ENCODE measurements around the gene ADCY7. TPM values are rescaled to one million over a fixed set of nuclear protein-coding genes. Genes with fewer than 3 reads are reported as not detected.
"Not testable (repeated sequence)": the region's sequence is repeated elsewhere in the genome, so short reads cannot be mapped to it uniquely, and the experiment has no call there.

The ADCY7 gene
- total RNA-seq, 1 experiment from 2014 or later = 53.7 TPM

DNA sequence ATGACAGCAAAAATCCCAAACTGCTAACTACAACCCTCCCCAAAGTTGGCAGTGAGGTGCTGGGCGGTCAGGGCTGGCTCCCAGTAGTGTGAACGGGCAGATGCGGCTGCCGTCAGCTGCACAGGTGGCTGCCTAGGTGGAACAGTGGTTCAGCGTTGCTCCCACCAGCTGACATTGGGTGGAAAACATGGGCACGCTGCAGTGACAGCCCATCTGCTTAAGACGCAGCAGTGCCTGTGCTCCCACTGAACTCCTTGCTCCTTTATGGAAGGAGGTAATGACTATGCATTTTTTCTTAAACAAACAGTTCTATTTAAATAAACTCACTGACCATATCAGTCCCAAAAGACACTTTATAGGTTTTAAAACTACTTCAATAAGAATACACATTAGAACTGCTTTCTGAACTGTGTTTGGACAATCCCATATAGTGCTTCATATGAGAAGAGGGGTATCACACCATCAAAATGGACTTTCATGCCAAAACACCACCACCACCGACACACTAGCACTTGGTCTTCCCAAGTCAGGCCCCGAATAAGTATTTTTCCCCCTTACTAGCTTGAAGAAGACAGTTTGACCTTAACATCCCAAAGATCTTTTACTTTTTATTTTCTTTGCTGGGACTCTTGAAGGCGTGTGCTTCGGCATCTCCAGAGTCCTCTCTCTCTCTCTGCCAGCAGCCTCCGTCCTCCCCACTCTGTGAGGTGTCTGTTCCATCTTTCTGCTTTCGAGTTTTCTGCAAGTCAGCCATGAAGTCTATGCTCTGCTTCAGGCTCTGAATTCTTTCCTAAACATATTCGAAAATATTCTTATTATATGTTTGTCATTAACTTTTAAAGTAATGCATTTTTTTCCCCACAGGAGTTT lies 68.0 kb downstream of the ADCY7 start:
- DNase-seq (ENCODE audit: low read depth) = no peak

DNA sequence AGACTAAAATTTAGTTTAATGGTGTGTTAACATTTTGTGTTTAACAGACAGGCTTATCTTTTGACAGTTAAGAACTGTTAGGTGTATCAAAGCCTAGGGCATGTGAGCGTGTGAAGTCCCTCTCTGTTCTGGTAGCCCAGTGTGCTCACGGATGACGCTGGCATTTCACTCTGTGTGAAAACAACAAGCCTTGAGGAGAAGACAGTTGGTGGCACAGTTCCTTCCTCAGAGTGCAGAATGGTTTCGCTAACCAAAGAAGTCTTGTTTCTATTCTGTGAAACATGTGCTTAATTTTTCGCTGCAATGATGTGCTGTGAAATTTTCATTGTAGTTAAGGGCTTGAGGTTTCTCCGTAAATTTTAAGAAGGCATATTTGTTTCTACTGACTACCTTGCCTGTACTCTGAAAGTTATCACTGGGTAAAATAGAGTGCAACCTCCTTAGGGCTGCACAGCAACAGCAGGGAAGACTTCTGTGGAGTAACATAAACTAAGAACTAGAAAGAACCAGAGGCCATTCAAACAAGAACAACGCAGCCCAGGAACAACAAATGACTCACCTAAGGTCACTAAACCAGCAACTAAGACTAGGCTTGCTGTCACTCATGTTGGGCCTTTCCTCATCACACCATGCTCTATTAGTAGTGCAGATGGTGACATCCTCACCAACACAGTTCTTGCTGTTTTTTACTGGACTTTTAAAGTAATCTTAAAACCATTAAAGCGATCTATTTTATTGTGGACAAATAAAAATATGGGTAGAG lies 69.0 kb downstream of the ADCY7 start:
- DNase-seq (ENCODE audit: low read depth) = no peak

DNA sequence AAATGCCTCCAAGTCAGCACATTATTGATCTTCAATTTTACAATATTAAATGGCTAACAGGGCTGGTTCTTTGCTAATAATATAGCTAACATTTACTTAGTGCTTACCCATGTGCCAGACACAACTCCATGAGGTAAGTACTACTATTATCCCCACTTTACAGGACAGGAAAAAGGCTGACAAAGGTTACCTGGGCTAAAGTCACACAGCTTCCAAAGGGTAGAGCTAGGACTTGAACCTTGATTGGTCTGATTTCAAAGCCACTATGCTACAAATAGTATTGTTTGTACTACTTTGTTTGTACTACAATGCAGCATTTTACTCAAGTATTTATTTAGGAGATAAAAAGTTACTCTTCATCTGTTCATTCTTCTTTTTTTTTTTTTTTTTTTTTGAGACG lies 70.5 kb downstream of the ADCY7 start:
- no peak for DNase-seq (ENCODE audit: low read depth)

DNA sequence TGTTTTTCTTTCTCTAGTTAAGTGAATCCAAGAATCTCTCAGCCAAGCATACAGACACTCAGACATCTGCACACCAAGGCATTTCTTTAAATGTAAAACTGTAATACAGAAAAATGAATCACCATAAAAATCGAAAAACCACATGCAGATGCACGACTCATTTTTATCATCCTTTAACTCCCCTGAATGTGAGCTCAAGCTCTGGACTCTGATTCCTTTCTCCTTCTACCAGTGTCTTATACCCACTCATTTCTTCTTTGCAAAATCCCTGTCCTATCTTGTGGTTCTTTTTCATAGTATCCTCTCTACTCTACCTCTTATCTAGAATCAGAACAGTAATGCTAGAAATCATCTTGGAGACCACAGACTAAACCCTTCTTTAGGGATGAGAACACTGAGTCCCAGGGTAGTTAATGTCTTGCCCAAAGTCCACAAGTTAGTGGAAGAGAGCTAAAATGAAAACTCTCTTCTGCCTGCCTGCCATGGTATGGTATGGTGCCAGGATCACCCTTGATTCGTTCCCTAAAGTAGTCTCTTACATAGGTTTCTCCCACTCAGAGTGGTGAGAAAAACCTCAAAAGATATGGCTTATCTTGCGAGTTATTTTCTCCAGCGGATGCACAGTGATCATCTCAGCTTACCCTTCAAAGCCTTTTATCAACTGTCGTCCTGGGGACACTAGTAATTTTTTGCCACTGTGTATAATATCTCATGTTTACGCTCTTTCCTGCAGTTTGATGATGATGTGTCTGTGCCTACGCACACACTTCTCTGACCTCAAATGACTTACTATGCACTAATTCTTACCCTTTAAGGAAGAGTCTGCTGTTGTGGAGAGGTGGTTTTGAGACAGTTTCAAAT lies 72.2 kb downstream of the ADCY7 start:
- peak; percentile 15 for DNase-seq (ENCODE audit: low read depth)

DNA sequence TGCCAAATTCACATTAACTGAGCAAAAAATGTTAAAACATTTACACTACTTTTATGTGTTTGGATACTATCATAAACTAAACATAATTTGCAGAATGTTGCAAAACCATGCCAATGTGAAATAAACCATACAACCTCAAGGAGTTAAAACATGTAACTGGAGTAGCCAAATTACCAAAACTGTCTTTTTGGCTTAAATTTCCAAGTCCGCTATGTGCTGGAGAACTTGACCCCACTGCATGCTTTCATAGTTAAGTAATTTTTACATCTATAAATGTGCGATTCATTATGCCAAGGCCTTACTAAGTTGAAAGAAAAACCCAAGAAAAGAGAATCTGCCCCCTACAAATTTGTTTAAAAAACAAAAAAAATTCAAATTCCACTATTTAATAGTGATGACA lies 74.2 kb downstream of the ADCY7 start:
- DNase-seq (ENCODE audit: low read depth) = no peak

DNA sequence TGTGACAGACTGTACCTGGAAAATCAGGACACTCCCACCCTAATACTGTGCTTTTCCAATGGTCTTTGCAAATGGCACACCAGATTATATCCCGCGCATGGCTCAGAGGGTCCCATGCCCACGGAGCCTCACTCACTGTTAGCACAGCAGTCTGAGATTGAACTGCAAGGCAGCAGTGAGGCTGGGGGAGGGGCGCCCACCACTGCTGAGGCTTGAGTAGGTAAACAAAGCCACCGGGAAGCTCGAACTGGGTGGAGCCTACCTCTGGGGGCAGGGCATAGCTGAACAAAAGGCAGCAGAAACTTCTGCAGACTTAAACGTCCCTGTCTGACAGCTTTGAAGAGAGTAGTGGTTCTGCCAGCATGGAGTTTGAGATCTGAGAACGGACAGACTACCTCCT lies 77.2 kb downstream of the ADCY7 start:
- DNase-seq (ENCODE audit: low read depth) = not testable (repeated sequence)

DNA sequence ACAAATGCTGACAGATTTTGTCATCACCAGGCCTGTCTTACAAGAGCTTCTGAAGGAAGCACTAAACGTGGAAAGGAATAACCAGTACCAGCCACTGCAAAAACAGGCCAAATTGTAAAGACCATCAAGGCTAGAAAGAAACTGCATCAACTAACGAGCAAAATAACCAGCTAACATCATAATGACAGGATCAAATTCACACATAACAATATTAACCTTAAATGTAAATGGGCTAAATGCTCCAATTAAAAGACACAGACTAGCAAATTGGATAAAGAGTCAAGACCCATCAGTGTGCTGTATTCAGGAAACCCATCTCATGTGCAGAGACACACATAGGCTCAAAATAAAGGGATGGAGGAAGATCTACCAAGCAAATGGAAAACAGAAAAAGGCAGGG lies 78.9 kb downstream of the ADCY7 start:
- not testable (repeated sequence) for DNase-seq (ENCODE audit: low read depth)

DNA sequence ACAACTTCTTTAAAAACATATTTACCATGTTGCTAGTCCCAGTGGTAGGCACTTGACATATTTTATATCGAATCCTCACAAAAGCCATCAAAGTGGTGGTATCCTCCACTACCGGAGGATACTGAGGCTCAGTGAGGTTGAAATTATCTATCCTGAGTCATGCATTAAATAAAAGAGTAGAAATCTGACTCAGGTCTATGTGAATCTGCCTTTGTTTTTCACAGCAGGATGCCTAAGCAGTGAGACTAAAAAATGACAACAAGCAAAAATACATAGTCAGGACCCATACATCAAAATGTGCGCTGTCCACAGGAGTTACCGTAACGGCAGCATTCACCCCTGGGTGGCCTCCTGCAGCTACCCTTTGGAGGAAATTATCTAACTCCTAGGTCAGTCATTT lies 84.8 kb downstream of the ADCY7 start:
- DNase-seq (ENCODE audit: low read depth) = peak; percentile 20

DNA sequence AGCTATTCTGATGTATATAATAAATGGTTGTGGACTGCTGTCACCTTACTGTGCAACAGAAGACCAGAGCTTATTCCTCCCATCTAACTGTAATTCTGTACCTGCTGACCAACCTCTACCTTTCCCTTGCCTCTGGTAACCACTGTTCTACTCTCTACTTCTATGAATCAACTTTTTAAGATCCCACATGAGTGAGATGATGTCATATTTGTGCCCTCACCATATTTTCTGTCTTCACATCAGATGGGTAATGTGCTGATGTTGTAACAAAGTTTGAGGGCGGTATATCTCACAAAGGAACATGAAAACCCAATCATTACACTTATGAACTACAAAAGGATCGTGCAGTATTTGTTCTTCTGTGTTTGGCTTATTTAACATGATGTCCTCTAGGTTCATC lies 85.6 kb downstream of the ADCY7 start:
- no peak for DNase-seq (ENCODE audit: low read depth)

DNA sequence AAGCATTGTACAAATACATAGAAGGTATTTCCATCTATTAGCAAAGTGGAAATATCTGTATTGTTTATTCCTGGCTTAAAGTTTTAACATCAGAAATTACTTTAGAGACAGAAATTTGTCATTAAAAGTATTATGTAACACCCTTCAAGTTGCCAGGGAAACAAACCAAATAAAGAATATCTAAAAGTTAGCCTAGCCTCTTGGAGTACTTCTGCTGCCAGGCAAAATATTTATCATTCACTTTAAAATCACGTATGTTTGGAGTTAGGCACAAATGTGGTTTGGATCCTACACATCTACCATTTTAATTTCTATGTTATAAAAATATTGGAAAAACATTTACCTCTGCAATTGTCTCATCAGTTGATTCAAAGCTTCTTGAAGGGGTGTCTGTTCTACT lies 87.7 kb downstream of the ADCY7 start:
- DNase-seq (ENCODE audit: low read depth) = no peak

DNA sequence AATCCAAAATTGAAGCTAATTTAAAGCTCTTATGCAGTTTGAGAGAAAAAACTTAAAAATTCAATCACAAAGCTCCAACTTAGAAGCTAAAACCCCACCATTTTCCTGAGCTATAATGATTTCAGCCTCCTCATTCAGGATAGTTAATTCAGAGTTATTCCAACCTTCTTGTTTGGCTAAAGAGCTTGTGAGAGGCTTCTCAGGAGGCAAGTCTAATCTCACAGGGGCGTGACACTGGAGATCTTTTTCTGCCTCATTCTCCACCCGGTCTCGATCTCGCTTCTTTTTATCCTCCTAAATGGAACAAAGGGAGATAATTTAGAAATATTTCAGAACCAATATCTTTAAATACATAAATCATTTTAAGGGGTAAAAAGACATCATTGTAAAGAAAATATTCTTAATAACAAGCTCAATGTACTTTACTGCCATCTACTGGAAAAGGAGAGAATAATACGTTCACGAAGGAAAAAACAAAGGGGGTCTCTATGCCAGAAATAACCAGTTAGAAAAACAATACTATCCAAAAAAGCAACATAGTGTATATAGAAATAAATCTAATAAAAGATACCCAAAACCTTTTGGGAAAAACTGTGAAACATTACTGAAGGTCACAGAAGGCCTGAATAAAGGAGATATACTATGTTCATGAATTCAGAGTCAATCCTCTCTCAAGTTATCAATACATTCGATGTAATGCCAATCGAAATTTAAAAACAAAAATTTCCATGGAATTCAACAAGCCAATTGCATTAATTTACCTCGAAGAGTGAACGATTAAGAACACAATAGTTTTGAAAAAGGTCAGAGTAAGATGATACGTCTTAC lies 88.5 kb downstream of the ADCY7 start:
- DNase-seq (ENCODE audit: low read depth) = no peak

DNA sequence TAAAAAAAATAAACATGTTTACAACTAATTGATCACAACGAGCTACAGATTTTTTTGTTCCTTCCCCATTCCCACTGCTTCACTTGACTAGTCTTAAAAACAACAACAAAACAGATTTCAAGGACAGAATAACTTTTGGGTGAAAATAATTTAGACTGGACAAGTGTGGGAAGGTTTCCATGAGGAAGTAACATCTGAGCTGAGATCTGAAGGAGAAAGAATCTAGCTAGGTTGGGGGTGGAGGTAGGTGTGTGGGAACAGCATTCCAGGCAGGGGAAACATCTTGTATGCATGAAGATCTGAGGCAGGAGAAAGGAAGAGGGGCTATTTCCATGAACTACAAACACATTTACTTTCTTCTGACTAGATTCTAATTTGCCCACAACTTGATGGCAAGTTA lies 93.3 kb downstream of the ADCY7 start:
- no peak for DNase-seq (ENCODE audit: low read depth)

DNA sequence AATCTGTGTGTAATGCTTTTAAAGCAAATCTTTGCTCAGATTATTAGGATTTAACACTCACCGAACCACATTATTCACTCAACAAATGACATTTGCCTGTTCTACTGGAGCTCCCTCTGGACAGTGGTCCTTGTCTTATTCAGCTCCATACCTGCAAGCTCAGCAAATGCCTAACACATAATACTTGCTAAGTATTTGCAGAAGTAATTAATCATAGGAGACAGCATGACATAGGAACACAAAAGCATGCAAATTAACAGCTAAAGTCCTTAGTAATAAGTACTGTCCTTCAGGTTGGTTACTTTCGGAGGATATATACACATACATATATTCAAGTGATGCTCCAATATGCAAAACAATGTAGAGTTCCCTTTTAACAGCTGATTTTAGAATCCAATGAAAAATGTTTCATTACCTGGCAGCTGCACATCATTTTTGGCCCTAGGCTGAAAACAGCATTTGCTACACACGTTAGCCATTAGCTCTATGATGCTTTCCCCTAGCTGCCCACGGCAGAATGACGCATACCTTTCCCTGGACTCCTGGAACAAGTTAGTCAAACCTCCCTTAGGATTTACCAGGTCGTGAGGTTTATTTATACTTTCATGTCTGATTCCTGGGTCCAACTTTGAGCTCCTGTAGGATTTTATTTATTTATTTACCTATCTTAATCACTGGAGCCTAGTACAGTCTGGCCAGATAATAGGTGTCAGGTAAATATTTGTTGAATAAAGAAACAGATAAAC lies 93.9 kb downstream of the ADCY7 start:
- no peak for DNase-seq (ENCODE audit: low read depth)

DNA sequence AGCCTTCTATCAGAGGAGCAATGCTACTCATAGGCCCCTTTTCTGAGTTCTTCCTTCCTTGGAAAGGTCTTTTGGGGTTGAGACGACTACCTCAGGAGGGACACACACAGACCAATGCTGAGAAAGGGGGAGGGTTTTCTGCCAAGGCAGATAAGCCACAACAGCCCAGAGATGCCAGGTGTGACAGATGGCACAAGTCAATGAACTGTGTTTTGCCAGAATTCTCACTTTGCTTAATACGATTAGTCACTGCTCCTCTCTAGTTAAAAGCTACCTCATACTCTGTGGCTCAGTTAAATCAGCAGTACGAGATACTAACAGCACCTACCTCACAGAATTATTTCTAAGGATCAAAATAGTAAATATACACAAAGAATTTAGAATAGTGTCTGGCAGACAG lies 94.4 kb downstream of the ADCY7 start:
- no peak for DNase-seq (ENCODE audit: low read depth)

DNA sequence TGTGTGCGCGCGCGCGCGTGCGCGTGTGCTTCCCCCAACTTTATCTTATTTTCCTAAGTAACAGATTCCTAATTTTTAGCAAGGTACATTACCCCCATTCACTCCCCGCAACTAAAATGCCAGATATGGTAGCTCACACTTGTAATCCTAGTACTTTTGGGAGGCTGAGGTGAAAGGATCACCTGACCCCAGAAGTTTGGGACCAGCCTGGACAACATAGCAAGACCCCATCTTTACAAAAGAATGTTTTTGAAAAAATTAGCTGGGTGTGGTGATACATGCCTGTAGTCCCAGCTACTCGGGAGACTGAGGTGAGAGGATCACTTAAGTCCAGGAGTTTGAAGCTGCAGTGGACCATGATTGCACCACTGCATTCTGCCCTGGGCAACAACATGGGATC lies 97.3 kb downstream of the ADCY7 start:
- no peak for DNase-seq (ENCODE audit: low read depth)

DNA sequence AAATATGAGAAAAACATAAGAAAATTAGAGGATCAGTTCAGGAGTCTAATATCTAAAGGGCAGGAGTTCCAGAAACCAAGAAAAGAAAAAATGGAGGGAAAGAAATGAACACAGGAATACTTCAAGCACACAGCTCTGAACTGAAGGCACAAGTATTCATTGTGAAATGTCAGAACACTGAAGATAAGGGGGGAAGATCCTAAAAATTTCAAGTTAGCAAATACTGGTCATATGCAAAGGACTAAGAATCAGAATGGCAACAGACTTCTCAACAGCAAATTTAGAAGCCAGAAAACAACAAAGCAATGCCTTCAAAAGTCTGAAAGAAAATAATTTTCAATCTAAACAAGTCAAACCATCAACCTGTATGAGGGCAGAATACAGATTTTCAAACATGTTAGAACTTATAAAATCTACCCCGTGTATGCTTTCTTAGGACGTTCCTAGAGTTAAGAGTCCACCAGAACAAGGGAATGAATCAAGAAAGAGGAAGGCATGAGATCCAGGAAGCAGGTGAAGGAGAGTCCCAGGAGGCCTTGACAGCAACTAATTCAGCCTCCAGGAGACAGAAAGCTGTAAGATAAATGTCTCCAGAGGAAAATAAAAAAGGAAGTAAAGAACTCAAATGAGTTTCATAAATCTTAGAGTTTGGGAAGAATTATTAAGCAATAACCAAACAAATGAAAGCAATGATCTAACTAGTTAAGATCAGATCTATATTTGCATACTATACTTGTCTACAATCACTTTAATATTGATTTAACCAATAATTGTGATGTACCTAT lies 99.6 kb downstream of the ADCY7 start:
- no peak for DNase-seq (ENCODE audit: low read depth)

Data from HT1080 (cell line).